HL-60 (cell line): ENCODE data around the gene SCYL1.

ENCODE experiments used
- DNase-seq, 2 experiments: peaks; one replicate each; pipeline ENCODE4 v3.0.0-alpha.2; 2010 to 2020; ENCODE audit warnings: low read depth in 1 of 2, low spot score in 1 of 2
- H3K27ac ChIP-seq: fragments of 250-450 bp; sonication (Bioruptor Pico); replicated peaks from 2 replicates; pipeline ENCODE4 v1.5.1; 2020; ENCODE audit warnings: mild to moderate bottlenecking, moderate library complexity
- H3K27me3 ChIP-seq: fragments of 250-450 bp; sonication (Bioruptor Pico); 2 replicates; pipeline ENCODE4 v1.5.1; 2021; ENCODE audit warnings: mild to moderate bottlenecking, moderate library complexity; ENCODE audit not compliant: insufficient read depth, poor library complexity, severe bottlenecking
- H3K4me3 ChIP-seq: replicated peaks from 2 replicates; pipeline ENCODE4 v1.5.1; 2011; ENCODE audit warnings: mild to moderate bottlenecking, control low read depth, low read length; ENCODE audit not compliant: insufficient read depth
- GABPA ChIP-seq: IDR thresholded peaks from 2 replicates; pipeline ENCODE4 v1.6.1; 2012; ENCODE audit warnings: low read depth
- POLR2AphosphoS5 ChIP-seq: IDR thresholded peaks from 2 replicates; pipeline ENCODE4 v1.6.1; 2012; ENCODE audit warnings: low read depth
- SPI1 ChIP-seq: IDR thresholded peaks from 2 replicates; pipeline ENCODE4 v1.6.1; 2012; ENCODE audit warnings: low read depth, mild to moderate bottlenecking, borderline replicate concordance
- TF ChIP-seq, protein P1 (sequence below): IDR thresholded peaks from one replicate; pipeline ENCODE4 v1.5.1; 2011; ENCODE audit warnings: low read length, control low read depth, inconsistent platforms; ENCODE audit not compliant: insufficient read depth
- TF ChIP-seq, protein P2 (sequence below): IDR thresholded peaks from 2 replicates; pipeline ENCODE4 v1.6.1; 2012; ENCODE audit warnings: low read depth; ENCODE audit not compliant: insufficient replicate concordance

SCYL1 gene

DNA sequence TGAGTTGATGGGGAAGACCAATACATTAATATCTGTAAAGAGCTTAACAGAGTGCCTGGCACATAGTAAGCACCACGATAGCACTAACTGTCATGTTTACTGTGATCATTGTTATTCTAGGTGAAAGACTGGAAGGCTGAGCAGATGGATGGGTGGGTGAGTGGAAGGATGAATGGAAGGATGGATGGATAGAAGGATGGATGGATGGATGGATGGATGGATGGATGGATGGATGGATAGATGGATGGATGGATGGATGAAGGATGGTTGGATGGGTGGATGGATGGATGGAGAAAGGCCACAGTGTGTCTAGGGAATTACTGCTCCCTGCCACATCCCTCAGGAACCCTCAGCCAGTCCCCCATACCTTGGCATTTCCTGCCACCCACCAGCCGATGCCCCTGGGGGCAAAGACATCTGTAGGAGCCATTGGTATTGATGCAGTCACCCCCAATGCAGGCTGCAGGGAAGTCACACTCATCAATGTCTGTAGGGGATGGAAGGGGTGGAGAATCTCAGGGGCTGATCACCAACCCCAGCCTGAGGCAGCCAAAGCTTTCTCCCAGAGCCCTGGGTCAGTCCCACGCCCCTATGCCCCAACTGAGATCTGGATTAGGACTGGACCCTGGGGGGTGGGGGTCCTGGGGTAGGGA is 18.0 kb downstream of the SCYL1 start:
- no peak for DNase-seq
- Histone ChIP-seq H3K27ac (no peak overlapping the region), H3K4me3 (no peak overlapping the region), H3K27me3 (no peaks in the 10 kb centered on the region)
- TF ChIP-seq POLR2AphosphoS5 (no peak), SPI1 (no peak), GABPA (no peak)
- TF ChIP-seq, protein P1, sequence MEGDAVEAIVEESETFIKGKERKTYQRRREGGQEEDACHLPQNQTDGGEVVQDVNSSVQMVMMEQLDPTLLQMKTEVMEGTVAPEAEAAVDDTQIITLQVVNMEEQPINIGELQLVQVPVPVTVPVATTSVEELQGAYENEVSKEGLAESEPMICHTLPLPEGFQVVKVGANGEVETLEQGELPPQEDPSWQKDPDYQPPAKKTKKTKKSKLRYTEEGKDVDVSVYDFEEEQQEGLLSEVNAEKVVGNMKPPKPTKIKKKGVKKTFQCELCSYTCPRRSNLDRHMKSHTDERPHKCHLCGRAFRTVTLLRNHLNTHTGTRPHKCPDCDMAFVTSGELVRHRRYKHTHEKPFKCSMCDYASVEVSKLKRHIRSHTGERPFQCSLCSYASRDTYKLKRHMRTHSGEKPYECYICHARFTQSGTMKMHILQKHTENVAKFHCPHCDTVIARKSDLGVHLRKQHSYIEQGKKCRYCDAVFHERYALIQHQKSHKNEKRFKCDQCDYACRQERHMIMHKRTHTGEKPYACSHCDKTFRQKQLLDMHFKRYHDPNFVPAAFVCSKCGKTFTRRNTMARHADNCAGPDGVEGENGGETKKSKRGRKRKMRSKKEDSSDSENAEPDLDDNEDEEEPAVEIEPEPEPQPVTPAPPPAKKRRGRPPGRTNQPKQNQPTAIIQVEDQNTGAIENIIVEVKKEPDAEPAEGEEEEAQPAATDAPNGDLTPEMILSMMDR: no peak
- TF ChIP-seq, protein P2, sequence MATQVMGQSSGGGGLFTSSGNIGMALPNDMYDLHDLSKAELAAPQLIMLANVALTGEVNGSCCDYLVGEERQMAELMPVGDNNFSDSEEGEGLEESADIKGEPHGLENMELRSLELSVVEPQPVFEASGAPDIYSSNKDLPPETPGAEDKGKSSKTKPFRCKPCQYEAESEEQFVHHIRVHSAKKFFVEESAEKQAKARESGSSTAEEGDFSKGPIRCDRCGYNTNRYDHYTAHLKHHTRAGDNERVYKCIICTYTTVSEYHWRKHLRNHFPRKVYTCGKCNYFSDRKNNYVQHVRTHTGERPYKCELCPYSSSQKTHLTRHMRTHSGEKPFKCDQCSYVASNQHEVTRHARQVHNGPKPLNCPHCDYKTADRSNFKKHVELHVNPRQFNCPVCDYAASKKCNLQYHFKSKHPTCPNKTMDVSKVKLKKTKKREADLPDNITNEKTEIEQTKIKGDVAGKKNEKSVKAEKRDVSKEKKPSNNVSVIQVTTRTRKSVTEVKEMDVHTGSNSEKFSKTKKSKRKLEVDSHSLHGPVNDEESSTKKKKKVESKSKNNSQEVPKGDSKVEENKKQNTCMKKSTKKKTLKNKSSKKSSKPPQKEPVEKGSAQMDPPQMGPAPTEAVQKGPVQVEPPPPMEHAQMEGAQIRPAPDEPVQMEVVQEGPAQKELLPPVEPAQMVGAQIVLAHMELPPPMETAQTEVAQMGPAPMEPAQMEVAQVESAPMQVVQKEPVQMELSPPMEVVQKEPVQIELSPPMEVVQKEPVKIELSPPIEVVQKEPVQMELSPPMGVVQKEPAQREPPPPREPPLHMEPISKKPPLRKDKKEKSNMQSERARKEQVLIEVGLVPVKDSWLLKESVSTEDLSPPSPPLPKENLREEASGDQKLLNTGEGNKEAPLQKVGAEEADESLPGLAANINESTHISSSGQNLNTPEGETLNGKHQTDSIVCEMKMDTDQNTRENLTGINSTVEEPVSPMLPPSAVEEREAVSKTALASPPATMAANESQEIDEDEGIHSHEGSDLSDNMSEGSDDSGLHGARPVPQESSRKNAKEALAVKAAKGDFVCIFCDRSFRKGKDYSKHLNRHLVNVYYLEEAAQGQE: no peak

DNA sequence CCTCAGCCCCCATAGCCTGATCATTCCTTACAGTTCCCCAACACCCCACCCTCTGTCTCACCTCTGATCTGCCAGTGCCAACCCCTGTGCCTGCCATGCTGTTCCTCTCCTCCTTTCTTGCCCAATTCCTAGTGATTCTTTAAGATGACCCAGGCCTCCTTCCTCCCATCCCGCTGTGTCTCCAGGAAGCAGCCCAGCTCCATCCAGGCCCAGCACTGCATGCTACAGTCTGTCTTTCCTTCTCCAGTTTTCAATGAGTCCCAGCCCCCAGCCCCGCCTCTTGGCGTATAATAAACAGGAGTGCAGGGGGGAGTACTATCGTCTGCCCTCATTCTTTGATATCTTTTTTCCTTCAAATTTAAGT is 21.0 kb downstream of the SCYL1 start:
- DNase-seq: no peak
- no peak overlapping the region for H3K4me3 ChIP-seq
- H3K27me3 ChIP-seq: no peaks in the 10 kb centered on the region
- TF ChIP-seq SPI1: no peak
- TF ChIP-seq POLR2AphosphoS5: no peak
- TF ChIP-seq GABPA: no peak
- TF ChIP-seq, protein P1: no peak
- TF ChIP-seq, protein P2: no peak
- no peak overlapping the region; the same call in 1 of the 2 replicates for H3K27ac ChIP-seq

DNA sequence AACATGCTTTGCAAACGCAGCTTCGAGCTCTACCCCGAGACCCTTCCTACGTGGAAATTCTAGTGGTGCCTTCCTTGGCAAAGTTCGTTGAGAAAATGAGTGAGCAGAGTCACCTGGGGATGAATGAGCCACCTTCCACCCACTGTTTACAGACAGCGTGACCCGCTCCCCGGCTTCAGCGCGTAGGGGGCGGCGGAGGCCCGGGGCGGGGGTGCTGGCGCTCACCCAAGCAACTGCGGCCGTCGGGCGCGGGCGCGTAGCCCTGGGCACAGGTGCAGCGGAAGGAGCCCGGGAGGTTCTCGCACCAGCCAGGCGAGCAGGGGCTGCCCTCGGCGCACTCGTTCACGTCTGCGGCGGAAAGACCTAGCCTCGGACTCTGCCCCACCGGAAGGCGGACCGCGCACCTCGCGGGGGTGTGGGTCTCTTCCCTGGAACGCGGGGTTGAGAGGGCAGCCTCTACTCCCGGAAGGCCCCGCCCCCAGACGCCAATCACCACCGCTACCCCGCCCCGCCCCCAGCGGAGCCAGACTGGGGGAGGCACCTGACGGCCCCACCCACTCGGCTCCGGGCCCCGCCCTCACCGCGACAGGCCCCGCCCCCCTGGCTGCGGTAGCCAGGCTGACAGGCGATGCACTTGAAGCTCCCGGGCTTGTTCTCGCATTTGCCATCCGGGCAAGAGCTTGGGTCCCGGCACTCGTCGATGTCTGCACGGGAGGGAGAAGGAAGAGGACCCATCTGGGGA is 21.5 kb downstream of the SCYL1 start:
- peak; percentile 31; the same call in 1 of the 2 replicates for TF ChIP-seq POLR2AphosphoS5
- peak; percentile 41; the same call in 1 of the 2 replicates for TF ChIP-seq GABPA
- TF ChIP-seq, protein P1: no peak
- H3K4me3 ChIP-seq: peak overlapping the region; percentile 61
- peak; percentile 85 to 93 for DNase-seq
- H3K27ac ChIP-seq: peak overlapping the region; percentile 14; the same call in 1 of the 2 replicates
- no peaks in the 10 kb centered on the region for H3K27me3 ChIP-seq
